Trophoblast cell (in vitro differentiated cells and primary cell): Measurements from ENCODE around the gene RPTOR.
A peak's percentile ranks its signal among the peaks of the same experiment; 100 is the strongest.

Source experiments
- DNase-seq, 2 donors: peaks; one replicate each; pipeline ENCODE4 v3.0.0-alpha.2; 2016
- H2AFZ ChIP-seq: 2 replicates; pipeline ENCODE4 v1.6.1; 2013; ENCODE audit warnings: low read length, moderate library complexity, mild to moderate bottlenecking; ENCODE audit not compliant: insufficient read depth, poor library complexity
- H2AK5ac ChIP-seq: 2 replicates; pipeline ENCODE4 v1.6.1; 2013; ENCODE audit warnings: mild to moderate bottlenecking, low read length
- H2BK120ac ChIP-seq: 2 replicates; pipeline ENCODE4 v1.6.1; 2013; ENCODE audit warnings: low read length, mild to moderate bottlenecking, moderate library complexity; ENCODE audit not compliant: insufficient read depth, poor library complexity
- H2BK12ac ChIP-seq: 2 replicates; pipeline ENCODE4 v1.6.1; 2013; ENCODE audit warnings: mild to moderate bottlenecking, low read length, moderate library complexity
- H2BK5ac ChIP-seq: 2 replicates; pipeline ENCODE4 v1.6.1; 2013; ENCODE audit warnings: low read length, low read depth, moderate library complexity, mild to moderate bottlenecking; ENCODE audit not compliant: poor library complexity
- H3K14ac ChIP-seq: 2 replicates; pipeline ENCODE4 v1.6.1; 2013; ENCODE audit warnings: mild to moderate bottlenecking, low read length
- H3K18ac ChIP-seq: 2 replicates; pipeline ENCODE4 v1.6.1; 2013; ENCODE audit warnings: mild to moderate bottlenecking, low read length
- H3K23ac ChIP-seq: 2 replicates; pipeline ENCODE4 v1.6.1; 2013; ENCODE audit warnings: low read length
- H3K27ac ChIP-seq: 2 replicates; pipeline ENCODE4 v1.5.1; 2013; ENCODE audit warnings: low read depth, mild to moderate bottlenecking, inconsistent platforms, low read length, moderate library complexity
- H3K27me3 ChIP-seq: 2 replicates; pipeline ENCODE4 v1.6.1; 2013; ENCODE audit warnings: inconsistent platforms, mild to moderate bottlenecking, low read length, moderate library complexity; ENCODE audit not compliant: insufficient read depth
- H3K36me3 ChIP-seq, 2 experiments: 1 replicate in 1 of 2; 2 replicates in 1 of 2; pipeline ENCODE4 v1.6.1; 2013; ENCODE audit warnings: low read length in 2 of 2, mild to moderate bottlenecking in 2 of 2, moderate library complexity in 1 of 2; ENCODE audit not compliant: insufficient read depth in 2 of 2, control insufficient read depth in 1 of 2
- H3K4ac ChIP-seq: 2 replicates; pipeline ENCODE4 v1.6.1; 2013; ENCODE audit warnings: low read depth, mild to moderate bottlenecking, low read length, moderate library complexity
- H3K4me1 ChIP-seq, 2 experiments: 1 replicate in 1 of 2; 2 replicates in 1 of 2; pipeline ENCODE4 v1.6.1; 2013; ENCODE audit warnings: low read length in 2 of 2, mild to moderate bottlenecking in 2 of 2, moderate library complexity in 1 of 2; ENCODE audit not compliant: insufficient read depth in 2 of 2, control insufficient read depth in 1 of 2
- H3K4me2 ChIP-seq: 2 replicates; pipeline ENCODE4 v1.6.1; 2013; ENCODE audit warnings: inconsistent platforms, mild to moderate bottlenecking, low read length, moderate library complexity
- H3K4me3 ChIP-seq: 2 replicates; pipeline ENCODE4 v1.5.1; 2013; ENCODE audit warnings: mild to moderate bottlenecking, low read depth, low read length, inconsistent platforms
- H3K79me1 ChIP-seq: one replicate; pipeline ENCODE4 v1.6.1; 2013; ENCODE audit warnings: low read length
- H3K79me2 ChIP-seq: 2 replicates; pipeline ENCODE4 v1.6.1; 2013; ENCODE audit warnings: low read length, mild to moderate bottlenecking; ENCODE audit not compliant: control insufficient read depth, insufficient read depth, poor library complexity
- H3K9ac ChIP-seq: 2 replicates; pipeline ENCODE4 v1.6.1; 2013; ENCODE audit warnings: mild to moderate bottlenecking, low read length
- H3K9me3 ChIP-seq: 2 replicates; pipeline ENCODE4 v1.6.1; 2013; ENCODE audit warnings: low read depth, mild to moderate bottlenecking, control low read depth, inconsistent platforms, low read length; ENCODE audit not compliant: insufficient read depth
- H4K12ac ChIP-seq: 2 replicates; pipeline ENCODE4 v1.6.1; 2013; ENCODE audit warnings: low read depth, mild to moderate bottlenecking, low read length, moderate library complexity
- H4K8ac ChIP-seq: 2 replicates; pipeline ENCODE4 v1.6.1; 2013; ENCODE audit warnings: low read depth, mild to moderate bottlenecking, low read length, moderate library complexity
- H4K91ac ChIP-seq: one replicate; pipeline ENCODE4 v1.6.1; 2013; ENCODE audit warnings: low read depth, mild to moderate bottlenecking, low read length, moderate library complexity
- WGBS: extraction: QIAGEN DNeasy Blood & Tissue Kit; methylation state at CpG from one replicate; pipeline ENCODE4 v1.1.7; 2013; ENCODE audit warnings: missing lambda C conversion rate; ENCODE audit not compliant: insufficient read length, insufficient coverage; ENCODE audit errors: extremely low coverage; 5-methylcytosine and 5-hydroxymethylcytosine counted together

RPTOR gene

GRCh38 chr17:80706463-80706867 is 161.8 kb downstream of the RPTOR start:
- Histone ChIP-seq H3K79me1 (no peaks in the 10 kb centered on the region), H3K4me1 (peaks cover 5 to 10% of the 10 kb centered on the region in 2 experiments), H3K79me2 (no peaks in the 10 kb centered on the region), H4K8ac (no peak overlapping the region), H4K91ac (no peak overlapping the region), H3K36me3 (peaks cover 0 to 5% of the 10 kb centered on the region in 2 experiments), H3K27me3 (no peaks in the 10 kb centered on the region), H2BK120ac (no peak overlapping the region), H3K14ac (no peak overlapping the region), H2BK5ac (no peak overlapping the region), H3K27ac (no peak overlapping the region), H3K23ac (no peak overlapping the region), H2AFZ (no peak overlapping the region), H3K18ac (no peak overlapping the region), H2AK5ac (no peak overlapping the region), H3K9ac (no peak overlapping the region), H3K4me3 (no peak overlapping the region), H2BK12ac (no peak overlapping the region), H4K12ac (no peak overlapping the region), H3K4me2 (no peak overlapping the region), H3K4ac (no peak overlapping the region), H3K9me3 (peaks cover 3% of the 10 kb centered on the region)
- no CpG with 5 or more reads among the region's 5 CpGs for WGBS
- no peak for DNase-seq

- no peak overlapping the region for H2BK12ac ChIP-seq
- H3K23ac ChIP-seq, result no peak overlapping the region
- H4K91ac ChIP-seq, result no peak overlapping the region
- H3K36me3 ChIP-seq, result peaks cover 0 to 5% of the 10 kb centered on the region in 2 experiments
- no peaks in the 10 kb centered on the region for H3K79me2 ChIP-seq
- WGBS, result no CpG with 5 or more reads among the region's 6 CpGs
- no peak overlapping the region for H3K4me2 ChIP-seq
- H3K4ac ChIP-seq, result no peak overlapping the region
- H3K27me3 ChIP-seq, result no peaks in the 10 kb centered on the region
- H3K18ac ChIP-seq, result no peak overlapping the region
- H3K79me1 ChIP-seq, result no peaks in the 10 kb centered on the region
- no peak overlapping the region for H4K8ac ChIP-seq
- peaks cover 5 to 10% of the 10 kb centered on the region in 2 experiments for H3K4me1 ChIP-seq
- H2BK5ac ChIP-seq, result no peak overlapping the region
- no peak overlapping the region for H2AFZ ChIP-seq
- peaks cover 3% of the 10 kb centered on the region for H3K9me3 ChIP-seq
- DNase-seq, result no peak
- H2AK5ac ChIP-seq, result no peak overlapping the region
- H3K9ac ChIP-seq, result no peak overlapping the region
- no peak overlapping the region for H4K12ac ChIP-seq
- no peak overlapping the region for H3K14ac ChIP-seq
- no peak overlapping the region for H3K4me3 ChIP-seq
- no peak overlapping the region for H3K27ac ChIP-seq
- H2BK120ac ChIP-seq, result no peak overlapping the region
These were observed 163.8 kb downstream of the RPTOR start for GRCh38 chr17:80708480-80708879.

GRCh38 chr17:80709090-80709695 is 164.6 kb downstream of the RPTOR start:
- Histone ChIP-seq H3K18ac (no peak overlapping the region), H2BK12ac (no peak overlapping the region), H2AK5ac (no peak overlapping the region), H3K4me2 (no peak overlapping the region), H2AFZ (no peak overlapping the region), H3K4ac (no peak overlapping the region), H3K4me3 (no peak overlapping the region), H4K12ac (no peak overlapping the region), H4K8ac (no peak overlapping the region), H3K79me1 (no peaks in the 10 kb centered on the region), H3K27me3 (no peaks in the 10 kb centered on the region), H2BK5ac (no peak overlapping the region), H2BK120ac (no peak overlapping the region), H3K79me2 (no peaks in the 10 kb centered on the region), H3K36me3 (peaks cover 0 to 5% of the 10 kb centered on the region in 2 experiments), H3K9ac (peak overlapping the region; percentile 16), H3K4me1 (peaks cover 5 to 10% of the 10 kb centered on the region in 2 experiments), H4K91ac (no peak overlapping the region), H3K14ac (no peak overlapping the region), H3K23ac (no peak overlapping the region), H3K9me3 (peaks cover 3% of the 10 kb centered on the region), H3K27ac (no peak overlapping the region)
- WGBS, result no CpG with 5 or more reads among the region's 28 CpGs
- no peak for DNase-seq

GRCh38 chr17:80710714-80711302 is 166.2 kb downstream of the RPTOR start:
- Histone ChIP-seq H3K4me2 (no peak overlapping the region), H4K12ac (no peak overlapping the region), H2AFZ (no peak overlapping the region), H3K79me2 (no peaks in the 10 kb centered on the region), H3K27me3 (no peaks in the 10 kb centered on the region), H4K8ac (no peak overlapping the region), H3K14ac (no peak overlapping the region), H3K4me1 (peaks cover 5 to 8% of the 10 kb centered on the region in 2 experiments), H3K4me3 (no peak overlapping the region), H3K79me1 (no peaks in the 10 kb centered on the region), H3K9me3 (peaks cover 3% of the 10 kb centered on the region), H3K27ac (no peak overlapping the region), H2BK120ac (no peak overlapping the region), H2AK5ac (no peak overlapping the region), H2BK5ac (no peak overlapping the region), H3K18ac (no peak overlapping the region), H3K9ac (no peak overlapping the region), H4K91ac (no peak overlapping the region), H3K23ac (no peak overlapping the region), H3K36me3 (peaks cover 0 to 5% of the 10 kb centered on the region in 2 experiments), H2BK12ac (no peak overlapping the region), H3K4ac (no peak overlapping the region)
- no peak for DNase-seq
- no CpG with 5 or more reads among the region's 4 CpGs for WGBS
